Activated naive CD8-positive, alpha-beta T cell treated with anti-CD3 and anti-CD28 coated beads, Interleukin-2, amount 50 U/mL, for 16 hours (primary cell): ENCODE data around the gene IWS1.
"Not testable (repeated sequence)": the region's sequence is repeated elsewhere in the genome, so short reads cannot be mapped to it uniquely, and the experiment has no call there.

ENCODE experiments used
- DNase-seq: peaks from one replicate; pipeline ENCODE4 v3.0.0-alpha.2; 2020; ENCODE audit warnings: low read depth, low spot score

IWS1 gene

GRCh38 chr2:127528487-127528886, 2.2 kb upstream of the IWS1 start:
- no peak for DNase-seq

DNA sequence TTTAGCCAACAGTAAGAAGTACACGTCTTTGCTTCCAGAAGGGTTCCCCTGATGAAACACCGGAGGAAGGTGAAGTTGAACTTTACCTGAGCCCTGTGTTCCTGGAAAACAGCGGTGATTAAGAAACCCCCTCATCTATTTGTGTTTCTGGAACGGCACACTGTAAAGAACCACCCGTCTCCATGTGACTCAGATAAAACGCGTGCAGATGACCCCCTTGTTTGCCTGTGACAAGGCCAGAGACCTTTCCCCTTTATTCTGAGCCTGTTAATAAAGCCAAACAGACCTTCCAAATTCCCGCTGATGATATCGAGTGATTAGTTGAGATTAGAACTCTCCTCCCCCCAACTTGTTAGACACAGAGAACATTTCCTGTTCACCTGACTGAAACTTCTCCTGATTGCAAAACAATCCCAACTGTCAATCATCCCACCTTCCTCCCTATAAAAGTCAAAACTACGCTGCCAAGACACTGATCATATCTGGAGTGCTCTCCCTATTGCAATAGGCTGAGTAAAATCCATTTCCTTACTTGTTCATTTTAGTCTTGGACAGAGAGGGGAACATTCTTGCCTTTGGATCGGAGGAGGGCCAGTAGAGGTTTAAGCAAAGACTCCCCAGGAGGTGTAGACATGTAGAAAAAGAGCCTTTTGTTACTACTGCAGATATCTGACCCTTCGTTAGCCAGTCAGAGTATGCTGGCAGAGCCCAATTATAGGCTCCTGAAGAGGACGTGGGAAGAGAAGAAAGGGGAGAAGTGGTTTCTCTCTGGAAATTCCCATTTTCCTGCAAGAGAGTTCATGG, 914 bp upstream of the IWS1 start:
- no peak for DNase-seq

DNA sequence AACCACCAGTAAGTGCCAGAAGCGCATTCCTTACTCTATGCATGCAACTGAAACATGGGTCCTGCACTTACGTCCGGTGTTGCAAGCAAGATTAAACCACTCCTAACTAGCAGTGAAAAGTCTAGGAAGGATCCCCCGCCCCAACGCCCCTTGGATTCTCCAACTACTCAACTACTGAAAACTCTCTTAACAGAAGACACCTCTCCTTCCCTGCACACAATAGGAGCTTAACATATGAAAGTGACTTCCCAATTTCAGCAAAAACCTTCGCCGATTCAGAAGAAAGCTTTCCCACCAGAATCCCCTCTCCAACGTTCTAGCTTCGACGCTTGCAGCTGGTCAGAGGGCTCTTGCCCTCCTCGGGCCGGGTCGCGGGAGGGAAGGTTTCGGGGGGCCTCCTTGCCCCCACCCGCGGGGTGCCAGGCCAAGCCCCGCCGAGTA, 578 bp downstream of the IWS1 start:
- DNase-seq, result no peak

- not testable (repeated sequence) for DNase-seq
Measured at GRCh38 chr2:127524198-127524834, 2.0 kb downstream of the IWS1 start.

GRCh38 chr2:127523269-127523939, 2.9 kb downstream of the IWS1 start:
- no peak for DNase-seq

- no peak for DNase-seq
Measured at GRCh38 chr2:127520424-127520823, 5.9 kb downstream of the IWS1 start.

DNA sequence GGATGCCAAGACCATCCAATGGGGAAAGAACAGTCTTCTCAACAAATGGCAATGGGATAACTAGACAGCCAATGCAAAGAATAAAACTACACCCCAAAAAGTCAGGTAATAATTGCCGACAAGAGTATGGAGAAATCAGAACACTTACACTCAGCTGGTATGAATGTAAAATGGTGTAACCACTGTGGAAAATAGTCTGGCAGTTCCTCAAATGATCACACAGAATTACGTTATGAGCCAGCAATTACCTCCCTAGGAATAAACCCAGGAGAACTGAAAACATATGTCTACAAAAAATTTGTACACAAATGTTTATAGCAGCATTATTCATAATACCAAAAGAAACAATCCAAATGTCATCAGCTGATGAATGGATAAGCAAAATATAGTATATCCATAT, 8.8 kb downstream of the IWS1 start:
- DNase-seq, result no peak

DNA sequence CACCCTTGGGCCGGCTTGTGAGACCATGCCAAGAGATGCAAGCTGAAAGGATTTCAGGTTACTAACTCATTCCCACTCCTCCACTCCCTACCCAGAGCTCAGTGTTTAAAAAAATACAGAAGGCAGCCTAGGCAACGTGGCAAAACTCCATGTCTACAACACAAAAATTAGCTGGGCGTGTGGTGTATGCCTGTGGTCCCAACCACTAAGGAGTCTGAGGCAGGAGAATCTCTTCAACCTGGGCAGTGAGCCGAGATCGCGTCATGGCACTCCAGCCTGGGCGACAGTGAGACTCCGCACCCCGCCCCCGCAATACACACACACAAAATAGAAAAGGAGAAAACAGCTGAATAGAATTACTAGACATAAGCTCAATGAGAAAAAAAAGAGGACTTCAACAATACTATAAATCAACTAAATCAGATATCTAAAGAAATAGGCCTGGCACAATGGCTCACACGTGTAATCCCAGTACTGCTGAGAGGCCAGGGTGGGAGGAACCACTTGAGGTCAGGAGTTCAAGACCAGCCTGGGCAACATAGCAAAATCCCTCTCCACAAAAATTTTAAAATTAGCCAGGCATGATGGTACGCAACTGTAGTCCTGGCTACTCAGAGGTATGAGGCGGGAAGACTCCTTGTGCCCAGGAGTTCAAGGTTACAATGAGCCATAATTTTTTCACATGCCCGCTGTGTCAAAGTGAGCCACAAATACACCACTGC, 10.1 kb downstream of the IWS1 start:
- DNase-seq, result no peak

GRCh38 chr2:127515383-127515915, 10.8 kb downstream of the IWS1 start:
- DNase-seq, result no peak

DNA sequence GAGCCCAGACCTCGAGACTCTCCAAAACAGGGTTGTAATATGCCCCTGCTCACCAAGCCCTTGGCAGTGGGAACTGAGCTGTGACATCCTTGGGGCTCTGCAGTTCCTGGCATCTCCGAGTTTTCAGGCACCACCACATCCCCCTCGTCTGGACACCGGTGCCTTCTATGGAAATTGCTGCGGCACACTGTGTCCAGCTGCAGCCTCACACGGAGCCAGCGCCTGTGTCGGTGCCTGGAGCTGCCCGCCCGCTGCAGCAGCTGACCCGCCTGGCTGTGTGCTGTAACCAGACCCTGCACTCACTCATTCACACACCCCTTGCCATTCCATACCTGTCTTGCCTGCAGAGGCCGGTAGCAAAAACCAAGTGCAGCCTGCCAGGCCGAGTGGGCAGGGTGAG, 11.8 kb downstream of the IWS1 start:
- DNase-seq, result no peak

GRCh38 chr2:127514076-127514475, 12.2 kb downstream of the IWS1 start:
- no peak for DNase-seq

DNA sequence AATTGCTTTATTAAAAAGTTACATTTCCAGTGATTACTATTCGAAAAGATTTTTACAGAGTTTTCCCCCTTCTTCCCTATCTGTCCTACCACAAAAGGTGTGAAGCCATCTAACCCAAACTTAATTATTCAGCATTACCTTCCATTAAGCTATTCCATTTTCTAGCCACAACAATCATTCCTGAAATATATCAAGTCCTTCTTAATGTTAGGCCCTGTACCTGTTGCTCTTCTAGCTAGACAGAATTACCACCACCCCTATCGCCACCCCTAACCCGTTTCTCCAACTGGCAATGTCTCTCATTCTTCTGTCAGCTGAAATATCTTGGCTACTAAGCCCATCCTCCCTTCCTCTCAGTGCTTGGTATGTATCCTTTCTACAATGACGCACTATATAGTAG, 13.9 kb downstream of the IWS1 start:
- no peak for DNase-seq

GRCh38 chr2:127511917-127512316, 14.4 kb downstream of the IWS1 start:
- DNase-seq, result no peak

GRCh38 chr2:127511090-127511695, 15.1 kb downstream of the IWS1 start:
- DNase-seq, result no peak

GRCh38 chr2:127510073-127510472, 16.2 kb downstream of the IWS1 start:
- DNase-seq, result no peak

DNA sequence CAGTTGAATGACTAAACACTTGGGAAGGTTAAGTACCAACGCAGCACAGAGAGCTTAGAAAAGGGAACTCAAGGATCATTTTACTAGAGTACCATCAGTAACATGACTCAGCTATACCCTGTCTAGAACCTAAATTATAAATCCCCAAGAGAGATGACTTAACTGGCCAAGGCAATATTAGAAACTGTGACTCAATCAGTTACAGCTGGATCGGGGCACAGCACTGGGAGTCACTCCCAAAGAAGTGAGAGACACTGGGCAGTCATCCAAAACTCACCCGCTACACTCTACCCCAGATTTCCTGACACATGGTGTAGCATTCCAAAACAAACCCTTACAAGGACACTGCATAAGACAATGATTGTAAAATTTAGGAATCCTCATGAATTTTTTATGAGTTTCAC, 17.7 kb downstream of the IWS1 start:
- no peak for DNase-seq

GRCh38 chr2:127508023-127508630, 18.2 kb downstream of the IWS1 start:
- DNase-seq, result no peak

DNA sequence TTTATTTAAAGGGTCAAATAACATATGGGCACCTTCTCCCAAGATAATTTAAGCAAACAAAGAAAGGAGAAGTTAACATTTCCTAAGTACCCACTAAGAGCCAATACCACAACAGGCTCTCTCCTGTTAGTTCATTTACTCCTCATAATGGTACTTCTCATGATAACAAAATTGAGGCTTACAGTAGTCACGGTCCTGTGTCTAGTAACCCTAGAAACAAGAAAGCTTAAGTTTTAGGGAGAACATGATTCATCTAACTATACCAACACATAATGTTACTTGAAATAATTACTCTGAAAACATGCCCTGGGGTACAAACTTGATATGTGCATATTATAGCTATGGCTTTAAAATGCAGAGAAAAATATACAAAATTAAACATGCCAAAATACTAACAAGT, 19.8 kb downstream of the IWS1 start:
- no peak for DNase-seq

- DNase-seq, result no peak
Measured at GRCh38 chr2:127504552-127505430, 21.5 kb downstream of the IWS1 start.

DNA sequence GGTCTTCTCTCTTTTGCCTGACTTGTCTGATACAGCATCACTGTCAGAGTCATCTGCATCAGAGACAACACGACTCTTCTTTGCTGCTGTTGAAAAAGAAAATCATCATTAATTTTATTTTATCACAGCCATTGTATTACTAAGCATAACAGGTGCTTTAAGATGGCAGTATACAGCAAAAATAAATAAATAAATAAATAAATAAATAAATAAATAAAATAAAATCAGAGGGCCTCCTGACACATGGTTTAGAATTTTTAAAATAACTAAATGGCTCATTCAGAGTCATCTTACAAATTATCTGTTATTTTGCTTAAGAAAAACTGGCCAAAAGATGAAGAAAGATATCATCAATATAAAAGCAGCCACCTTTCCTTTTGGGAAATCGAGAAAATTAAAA, 22.8 kb downstream of the IWS1 start:
- no peak for DNase-seq
